SH-SY5Y (cell line): Measurements from ENCODE around the gene MED27.

ENCODE experiments used
- GATA2 ChIP-seq: IDR thresholded peaks from 2 replicates; pipeline ENCODE4 v1.6.1; 2011; ENCODE audit warnings: mild to moderate bottlenecking, low read depth, low read length
- GATA3 ChIP-seq: IDR thresholded peaks from 2 replicates; pipeline ENCODE4 v1.6.1; 2011; ENCODE audit warnings: low read depth, mild to moderate bottlenecking, low read length, moderate library complexity

DNA sequence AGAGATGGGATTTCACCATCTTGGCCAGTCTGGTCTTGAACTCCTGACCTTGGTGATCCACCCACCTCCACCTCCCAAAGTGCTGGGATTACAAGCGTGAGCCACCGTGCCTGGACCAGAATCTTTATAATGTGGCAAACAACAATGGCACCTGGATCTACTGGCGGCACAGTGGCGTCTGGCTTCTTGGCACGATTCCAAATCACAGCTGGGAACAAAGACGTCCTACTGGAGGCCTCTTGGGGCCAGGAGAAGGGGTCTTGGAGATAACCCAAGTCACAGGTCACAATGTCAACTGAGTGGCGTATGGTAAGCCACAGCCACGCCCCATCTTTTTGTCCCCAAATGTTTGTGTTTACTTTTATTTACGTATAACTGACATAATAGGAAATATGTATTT, 262.0 kb downstream of the MED27 start:
- no peak for TF ChIP-seq GATA3
- TF ChIP-seq GATA2: no peak
